ACC112 (cell line): ENCODE data around the gene CXorf65.

Source experiments
- H2AFZ ChIP-seq: fragments of 200-600 bp; sonication (generic); one replicate; pipeline ENCODE4 v1.6.0; 2017; ENCODE audit warnings: antibody characterized with exemption, low read length; ENCODE audit not compliant: unreplicated experiment
- H3K27ac ChIP-seq: fragments of 200-600 bp; sonication (generic); 2 replicates; pipeline ENCODE4 v1.5.1; 2014; ENCODE audit warnings: low read depth, mild to moderate bottlenecking, antibody characterized with exemption, low read length, moderate library complexity
- H3K27me3 ChIP-seq: fragments of 200-600 bp; sonication (generic); 2 replicates; pipeline ENCODE4 v1.6.1; 2014; ENCODE audit warnings: mild to moderate bottlenecking, antibody characterized with exemption, low read length, moderate library complexity, mixed read lengths; ENCODE audit not compliant: insufficient read depth
- H3K36me3 ChIP-seq: fragments of 200-600 bp; sonication (generic); 2 replicates; pipeline ENCODE4 v1.6.1; 2016; ENCODE audit warnings: mild to moderate bottlenecking, antibody characterized with exemption, low read length, moderate library complexity, mixed read lengths; ENCODE audit not compliant: insufficient read depth
- H3K4me1 ChIP-seq: fragments of 200-600 bp; sonication (generic); one replicate; pipeline ENCODE4 v1.6.1; 2016; ENCODE audit warnings: low read length, mixed read lengths; ENCODE audit not compliant: insufficient read depth, unreplicated experiment, control insufficient read depth
- H3K4me3 ChIP-seq: fragments of 200-600 bp; sonication (generic); 2 replicates; pipeline ENCODE4 v1.5.1; 2014; ENCODE audit warnings: mild to moderate bottlenecking, low read depth, low read length
- H3K79me2 ChIP-seq: fragments of 200-600 bp; sonication (generic); one replicate; pipeline ENCODE4 v1.6.0; 2016; ENCODE audit warnings: low read length; ENCODE audit not compliant: control insufficient read depth, unreplicated experiment, insufficient read depth

Gene CXorf65

GRCh38 chrX:71107245-71107644, 705 bp upstream of the CXorf65 start:
- no peaks in the 10 kb centered on the region for H3K27me3 ChIP-seq

GRCh38 chrX:71105628-71106027, 912 bp downstream of the CXorf65 start:
- no peak overlapping the region for H3K4me3 ChIP-seq
- H3K27ac ChIP-seq = no peak overlapping the region
- no peaks in the 10 kb centered on the region for H3K36me3 ChIP-seq
- no peaks in the 10 kb centered on the region for H3K79me2 ChIP-seq
- no peak overlapping the region for H2AFZ ChIP-seq
- no peaks in the 10 kb centered on the region for H3K27me3 ChIP-seq
- peaks cover 4% of the 10 kb centered on the region for H3K4me1 ChIP-seq

More at GRCh38 chrX:71107245-71107644, 705 bp upstream of the CXorf65 start:
- Histone ChIP-seq H3K27ac (no peak overlapping the region), H3K4me1 (peaks cover 4% of the 10 kb centered on the region), H2AFZ (no peak overlapping the region), H3K4me3 (no peak overlapping the region), H3K36me3 (no peaks in the 10 kb centered on the region), H3K79me2 (no peaks in the 10 kb centered on the region)

GRCh38 chrX:71103110-71103983, 3.2 kb downstream of the CXorf65 start:
- Histone ChIP-seq H3K79me2 (no peaks in the 10 kb centered on the region), H3K27ac (no peak overlapping the region), H3K4me3 (no peak overlapping the region), H3K36me3 (no peaks in the 10 kb centered on the region), H3K27me3 (no peaks in the 10 kb centered on the region), H3K4me1 (peaks cover 4% of the 10 kb centered on the region), H2AFZ (no peak overlapping the region)

GRCh38 chrX:71102292-71102691, 4.2 kb downstream of the CXorf65 start:
- no peaks in the 10 kb centered on the region for H3K36me3 ChIP-seq
- no peaks in the 10 kb centered on the region for H3K79me2 ChIP-seq
- H3K27ac ChIP-seq = no peak overlapping the region
- no peak overlapping the region for H3K4me3 ChIP-seq
- no peak overlapping the region for H2AFZ ChIP-seq
- peaks cover 4% of the 10 kb centered on the region for H3K4me1 ChIP-seq
- H3K27me3 ChIP-seq = no peaks in the 10 kb centered on the region

- no peak overlapping the region for H3K27ac ChIP-seq
- H2AFZ ChIP-seq = no peak overlapping the region
- no peak overlapping the region for H3K4me3 ChIP-seq
- H3K36me3 ChIP-seq = no peaks in the 10 kb centered on the region
- no peaks in the 10 kb centered on the region for H3K79me2 ChIP-seq
- H3K4me1 ChIP-seq = peaks cover 4% of the 10 kb centered on the region
- no peaks in the 10 kb centered on the region for H3K27me3 ChIP-seq
Measured at GRCh38 chrX:71100581-71101505, 5.7 kb downstream of the CXorf65 start.

- no peak overlapping the region for H2AFZ ChIP-seq
- H3K36me3 ChIP-seq = no peaks in the 10 kb centered on the region
- no peaks in the 10 kb centered on the region for H3K27me3 ChIP-seq
- peaks cover 4% of the 10 kb centered on the region for H3K4me1 ChIP-seq
- no peak overlapping the region for H3K4me3 ChIP-seq
- no peak overlapping the region for H3K27ac ChIP-seq
- H3K79me2 ChIP-seq = no peaks in the 10 kb centered on the region
Measured at GRCh38 chrX:71099736-71100135, 6.8 kb downstream of the CXorf65 start.

- Histone ChIP-seq H3K79me2 (no peaks in the 10 kb centered on the region), H2AFZ (no peak overlapping the region), H3K36me3 (no peaks in the 10 kb centered on the region), H3K4me3 (no peak overlapping the region), H3K27me3 (no peaks in the 10 kb centered on the region), H3K4me1 (peaks cover 4% of the 10 kb centered on the region), H3K27ac (no peak overlapping the region)
Measured at GRCh38 chrX:71098951-71099506, 7.5 kb downstream of the CXorf65 start.

- Histone ChIP-seq H3K4me3 (no peak overlapping the region), H3K27me3 (no peaks in the 10 kb centered on the region), H2AFZ (no peak overlapping the region), H3K79me2 (no peaks in the 10 kb centered on the region), H3K4me1 (no peaks in the 10 kb centered on the region), H3K36me3 (no peaks in the 10 kb centered on the region), H3K27ac (no peak overlapping the region)
Measured at GRCh38 chrX:71098302-71098701, 8.2 kb downstream of the CXorf65 start.

- no peak overlapping the region for H3K27ac ChIP-seq
- no peak overlapping the region for H2AFZ ChIP-seq
- no peaks in the 10 kb centered on the region for H3K79me2 ChIP-seq
- peak overlapping the region; percentile 89 for H3K4me3 ChIP-seq
- no peaks in the 10 kb centered on the region for H3K27me3 ChIP-seq
- H3K4me1 ChIP-seq = no peaks in the 10 kb centered on the region
- H3K36me3 ChIP-seq = no peaks in the 10 kb centered on the region
Measured at GRCh38 chrX:71096760-71097032, 9.8 kb downstream of the CXorf65 start.

- Histone ChIP-seq H2AFZ (no peak overlapping the region), H3K79me2 (no peaks in the 10 kb centered on the region), H3K4me3 (peak overlapping the region; percentile 89), H3K27me3 (no peaks in the 10 kb centered on the region), H3K27ac (no peak overlapping the region), H3K4me1 (no peaks in the 10 kb centered on the region), H3K36me3 (no peaks in the 10 kb centered on the region)
Measured at GRCh38 chrX:71095981-71096759, 10.4 kb downstream of the CXorf65 start.
